Central memory CD4-positive, alpha-beta T cell (primary cell): Measurements from ENCODE around the gene MAP1A.
"Not testable (repeated sequence)": the region's sequence is repeated elsewhere in the genome, so short reads cannot be mapped to it uniquely, and the experiment has no call there.

Source experiments
- DNase-seq: peaks from one replicate; pipeline ENCODE4 v3.0.0; 2022

Gene MAP1A

DNA sequence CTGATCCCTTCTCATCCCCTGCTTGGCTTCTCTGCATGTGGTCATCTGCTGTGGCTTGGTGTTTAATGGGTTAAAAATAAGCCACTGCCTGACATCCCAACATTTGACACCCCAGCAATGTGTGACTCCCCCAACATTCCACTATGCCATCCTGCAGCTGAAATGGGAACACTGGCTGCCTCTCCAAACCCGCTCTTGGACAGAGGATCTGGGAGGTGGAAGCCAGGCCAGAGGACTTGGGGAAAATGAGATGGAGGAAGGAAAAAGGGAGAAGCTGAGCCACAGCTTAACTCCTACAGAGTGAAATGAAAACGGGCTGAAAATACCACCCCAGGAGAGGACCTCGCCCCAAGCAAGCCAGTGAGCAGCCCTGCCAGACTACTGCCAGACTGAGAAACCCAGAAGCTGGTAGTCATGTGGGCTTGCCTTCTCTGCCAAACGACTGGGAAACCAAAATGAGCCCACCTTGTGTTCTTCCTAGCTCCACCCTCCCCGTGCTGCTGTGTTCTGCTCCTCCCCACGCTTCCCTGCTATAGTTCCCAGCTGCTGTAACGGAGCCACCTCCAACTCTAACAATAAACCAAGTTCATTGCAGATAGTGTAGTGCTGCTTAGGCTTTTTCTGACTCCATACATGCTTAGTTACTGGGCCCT lies 13.7 kb downstream of the MAP1A start:
- DNase-seq, result no peak

DNA sequence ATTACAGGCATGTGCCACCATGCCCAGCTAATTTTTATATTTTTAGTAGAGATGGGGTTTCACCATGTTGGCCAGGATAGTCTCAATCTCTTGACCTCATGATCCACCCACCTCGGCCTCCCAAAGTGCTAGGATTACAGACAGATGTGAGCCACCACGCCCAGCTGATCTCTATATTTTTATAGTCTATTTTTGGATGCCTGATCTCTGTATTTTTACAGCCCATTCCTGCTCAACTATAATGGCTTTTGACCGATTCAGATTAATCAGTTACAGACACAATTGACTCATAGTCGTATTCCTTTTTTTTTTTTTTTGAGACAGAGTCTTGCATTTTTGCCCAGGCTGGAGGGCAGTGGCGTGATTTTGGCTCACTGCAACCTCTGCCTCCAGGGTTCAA lies 15.4 kb downstream of the MAP1A start:
- not testable (repeated sequence) for DNase-seq

DNA sequence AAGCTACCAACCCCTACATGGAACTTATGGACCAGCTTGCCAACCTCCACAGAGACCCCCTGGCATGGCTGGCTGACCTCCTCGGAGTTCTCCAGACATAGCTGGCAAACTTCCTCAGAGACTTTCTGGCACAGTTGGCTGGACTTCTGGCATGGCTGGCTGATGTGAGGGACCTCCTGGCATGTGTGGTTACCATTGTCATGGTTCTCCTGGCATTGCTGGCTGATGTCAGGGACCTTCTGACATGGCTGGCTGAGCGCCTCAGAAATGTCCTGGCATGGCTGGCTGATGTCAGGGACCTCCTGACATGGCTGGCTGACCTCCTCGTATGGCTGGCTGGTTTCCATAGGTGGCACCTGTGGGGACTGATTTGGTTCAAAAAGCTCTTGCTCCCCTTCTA lies 17.5 kb downstream of the MAP1A start:
- no peak for DNase-seq

- DNase-seq, result no peak
Measured at GRCh38 chr15:43538091-43538490, 20.7 kb downstream of the MAP1A start.

- no peak for DNase-seq
Measured at GRCh38 chr15:43541785-43542184, 24.4 kb downstream of the MAP1A start.

DNA sequence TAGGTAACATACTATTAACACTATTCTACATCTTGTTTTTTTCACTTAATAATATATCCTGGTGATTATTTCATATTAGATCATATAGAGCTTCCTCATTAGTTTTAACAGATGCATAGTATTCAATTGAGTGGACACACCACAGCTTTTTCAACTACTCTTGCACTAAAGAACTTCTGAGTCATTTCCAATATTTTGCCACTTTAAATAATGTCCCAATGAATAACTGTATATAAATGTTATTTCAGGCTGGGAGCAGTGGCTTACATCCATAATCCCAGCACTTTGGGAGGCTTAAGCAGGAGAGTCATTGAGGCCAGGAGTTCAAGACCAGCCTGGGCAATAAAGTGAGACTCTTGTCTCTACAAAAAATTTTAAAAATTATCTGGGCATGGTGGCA lies 26.9 kb downstream of the MAP1A start:
- no peak for DNase-seq

- DNase-seq, result no peak
Measured at GRCh38 chr15:43545426-43545825, 28.0 kb downstream of the MAP1A start.

DNA sequence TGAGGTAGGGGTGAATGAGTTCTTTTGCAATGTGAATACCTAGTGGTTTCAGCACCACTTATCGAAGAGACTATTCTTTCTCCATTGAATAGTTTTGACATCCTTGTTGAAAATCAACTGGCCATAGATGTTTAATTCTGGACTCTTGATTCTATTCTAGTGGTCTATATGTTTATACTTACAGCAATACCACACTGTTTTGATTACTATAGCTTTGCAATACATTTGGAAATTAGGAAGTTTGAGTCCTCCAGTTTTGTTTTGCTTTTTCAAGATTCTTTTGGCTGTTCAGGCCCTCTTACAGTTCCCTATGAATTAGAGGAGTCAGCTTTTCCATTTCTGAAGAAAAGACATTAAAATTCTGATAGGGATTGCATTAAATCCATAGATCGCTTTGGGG lies 30.1 kb downstream of the MAP1A start:
- DNase-seq, result no peak

DNA sequence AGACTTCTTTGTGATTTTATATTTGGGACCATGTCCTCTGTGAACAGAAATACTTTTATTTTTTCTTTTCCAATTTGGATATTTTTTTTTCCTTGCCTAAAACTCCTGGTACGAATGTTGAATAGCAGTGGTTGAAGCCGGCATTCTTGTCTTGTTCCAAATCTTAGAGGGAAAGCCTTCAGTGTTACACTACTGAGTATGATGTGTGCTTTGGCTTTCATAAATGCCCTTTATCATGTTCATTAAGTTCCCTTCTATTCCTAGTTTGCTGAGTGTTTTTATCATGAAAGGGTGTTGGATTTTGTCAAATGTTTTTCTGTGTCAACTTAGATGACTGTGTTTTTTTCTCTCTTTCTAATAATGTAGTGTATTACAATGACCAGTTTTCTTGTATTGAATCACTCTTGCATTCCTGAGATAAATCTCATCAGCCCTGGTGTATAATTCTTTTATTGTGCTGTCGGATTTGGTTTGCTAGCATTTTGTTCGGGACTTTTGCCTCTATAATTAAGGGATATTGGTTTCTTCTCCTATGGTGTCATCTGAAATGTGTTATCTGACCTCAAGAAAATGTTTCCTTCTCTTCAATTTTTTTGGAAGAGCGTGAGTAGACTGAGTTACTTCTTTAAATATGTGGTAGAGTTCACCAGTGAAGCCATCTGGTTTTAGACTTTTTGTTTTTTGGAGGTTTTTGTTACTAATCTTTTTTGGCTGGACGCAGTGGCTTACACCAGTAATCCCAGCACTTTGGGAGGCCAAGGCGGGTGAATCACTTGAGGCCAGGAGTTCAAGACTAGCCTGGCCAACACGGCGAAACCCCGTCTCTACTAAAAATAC lies 33.3 kb downstream of the MAP1A start:
- DNase-seq, result no peak

GRCh38 chr15:43552256-43552655 lies 34.8 kb downstream of the MAP1A start:
- no peak for DNase-seq

- no peak for DNase-seq
Measured at GRCh38 chr15:43552986-43553385, 35.6 kb downstream of the MAP1A start.

GRCh38 chr15:43562753-43563152 lies 45.3 kb downstream of the MAP1A start:
- DNase-seq, result not testable (repeated sequence)

DNA sequence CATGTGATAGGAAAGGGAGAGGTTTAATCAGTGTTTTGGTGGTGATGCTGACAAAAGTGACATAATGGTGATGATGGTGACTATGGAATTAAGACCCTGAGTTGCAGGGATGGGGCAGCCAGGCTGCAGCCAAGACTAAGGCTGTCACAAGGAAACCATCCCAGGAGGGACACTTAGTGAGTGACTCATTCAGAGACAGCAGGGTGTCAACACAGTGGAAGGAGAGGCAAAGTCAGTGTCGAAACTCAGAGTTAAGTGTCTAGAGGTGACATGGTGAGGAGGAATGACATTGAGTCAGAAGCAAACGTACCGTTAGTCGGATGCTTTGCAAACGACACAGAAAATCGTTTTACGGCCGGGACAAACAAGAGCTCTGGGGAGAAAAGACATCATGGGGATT lies 46.4 kb downstream of the MAP1A start:
- not testable (repeated sequence) for DNase-seq

DNA sequence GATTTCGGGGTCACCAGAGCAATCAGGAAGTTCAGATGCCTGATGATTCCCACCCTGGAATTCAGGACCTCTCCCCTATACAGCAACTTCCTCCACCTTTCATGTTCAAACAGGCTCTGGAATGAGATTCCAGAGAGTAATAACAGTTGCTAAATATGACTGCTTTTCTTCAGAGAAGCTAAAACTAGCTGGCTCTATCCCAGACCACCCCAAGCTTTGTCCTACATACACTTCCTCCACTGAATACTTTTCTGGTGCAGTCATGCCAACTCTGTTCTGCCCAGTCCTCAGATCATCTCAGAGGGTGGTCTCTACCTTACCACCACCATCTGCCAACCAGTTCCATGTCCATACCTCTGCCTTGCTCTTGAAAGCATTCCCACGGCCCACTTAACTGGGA lies 49.2 kb downstream of the MAP1A start:
- not testable (repeated sequence) for DNase-seq

DNA sequence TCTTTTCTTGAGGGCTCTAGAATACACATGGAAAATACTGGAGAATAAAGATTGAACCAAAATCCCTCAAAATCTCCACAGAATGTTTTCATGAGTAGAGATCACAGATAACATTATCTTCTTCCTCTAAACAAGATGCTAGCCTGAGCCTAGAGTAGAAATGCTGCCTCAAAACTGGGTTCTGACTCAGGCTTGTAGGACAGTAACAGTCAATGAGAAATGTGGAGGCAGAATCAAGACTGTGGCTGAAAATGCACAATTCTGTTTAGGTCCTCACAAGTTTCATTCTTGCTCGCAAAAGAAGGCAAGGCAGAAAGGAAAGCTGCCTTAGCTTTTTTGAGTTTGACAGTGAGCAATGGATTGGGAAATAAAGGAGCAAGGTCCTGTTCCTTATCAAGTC lies 57.2 kb downstream of the MAP1A start:
- not testable (repeated sequence) for DNase-seq
